ENCODE measurements around the gene UGT3A2.

Gene UGT3A2, protein sequence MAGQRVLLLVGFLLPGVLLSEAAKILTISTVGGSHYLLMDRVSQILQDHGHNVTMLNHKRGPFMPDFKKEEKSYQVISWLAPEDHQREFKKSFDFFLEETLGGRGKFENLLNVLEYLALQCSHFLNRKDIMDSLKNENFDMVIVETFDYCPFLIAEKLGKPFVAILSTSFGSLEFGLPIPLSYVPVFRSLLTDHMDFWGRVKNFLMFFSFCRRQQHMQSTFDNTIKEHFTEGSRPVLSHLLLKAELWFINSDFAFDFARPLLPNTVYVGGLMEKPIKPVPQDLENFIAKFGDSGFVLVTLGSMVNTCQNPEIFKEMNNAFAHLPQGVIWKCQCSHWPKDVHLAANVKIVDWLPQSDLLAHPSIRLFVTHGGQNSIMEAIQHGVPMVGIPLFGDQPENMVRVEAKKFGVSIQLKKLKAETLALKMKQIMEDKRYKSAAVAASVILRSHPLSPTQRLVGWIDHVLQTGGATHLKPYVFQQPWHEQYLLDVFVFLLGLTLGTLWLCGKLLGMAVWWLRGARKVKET

DNA sequence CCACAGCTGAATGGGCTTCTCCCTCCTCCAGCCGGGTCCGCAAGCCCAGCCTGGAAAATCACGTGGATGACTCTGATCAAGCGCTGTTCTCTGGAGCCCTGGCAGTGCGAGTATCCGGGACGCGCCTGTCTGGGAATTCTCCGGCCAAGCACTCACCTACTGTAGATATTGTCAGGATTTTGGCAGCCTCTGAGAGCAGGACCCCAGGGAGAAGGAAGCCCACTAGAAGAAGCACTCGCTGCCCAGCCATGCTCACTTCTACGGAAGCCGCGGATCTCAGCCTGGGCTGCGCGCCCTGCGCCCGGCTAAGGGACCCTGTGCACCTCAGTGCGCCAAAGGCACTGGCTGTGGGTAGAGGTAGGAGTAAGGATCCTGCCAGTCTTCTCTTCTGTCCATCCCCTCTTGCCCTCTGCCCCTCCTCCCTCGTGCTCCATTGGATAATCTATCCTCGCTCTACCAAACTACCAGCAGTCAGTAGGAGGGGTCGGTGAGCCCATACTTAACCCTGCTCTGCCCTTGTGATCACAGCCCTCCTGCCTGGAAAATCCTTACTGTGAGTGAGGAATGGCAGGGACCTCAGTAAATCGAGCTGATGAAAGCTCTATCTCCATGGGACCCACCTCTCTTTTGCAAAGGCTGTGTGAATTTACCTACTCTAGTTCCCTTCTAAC lies at the start of gene UGT3A2:
TSS of gene UGT3A2 (minus strand) at position 343 of the 671 bp plus-strand sequence. CDS start at position 250, 93 bp downstream.
- FAIRE-seq = no peak
- no peak for DNase-seq (ENCODE audit: low spot score)

DNA sequence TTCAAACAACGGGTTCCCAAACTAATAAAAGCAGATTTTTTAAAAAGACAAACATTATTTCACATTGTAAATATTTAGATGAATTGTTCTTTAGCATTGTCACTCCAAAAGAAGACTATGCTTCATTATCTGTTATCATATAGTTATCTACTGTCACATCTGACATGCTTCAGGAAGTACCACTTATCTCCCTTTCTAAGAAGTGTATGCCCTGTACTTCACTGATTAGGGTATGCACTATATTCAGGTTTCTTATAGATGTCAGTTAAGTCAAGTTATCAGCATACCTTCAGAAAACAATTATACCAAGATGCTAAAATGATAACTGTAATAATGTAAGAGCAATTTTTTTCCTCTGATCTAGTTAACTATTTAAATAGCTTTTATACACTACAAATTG lies 44.6 kb upstream of the UGT3A2 start:
- FAIRE-seq = no peak

GRCh38 chr5:36108758-36109460 lies 42.2 kb upstream of the UGT3A2 start:
- FAIRE-seq (peak; percentile 68), DNase-seq (ENCODE audit: low spot score) (no peak)

More for the DNA sequence above, 44.6 kb upstream of the UGT3A2 start:
- no peak for DNase-seq (ENCODE audit: low spot score)

- DNase-seq (ENCODE audit: low spot score) (no peak), FAIRE-seq (no peak)
Observed at GRCh38 chr5:36105819-36106218, 39.1 kb upstream of the UGT3A2 start.

GRCh38 chr5:36099748-36100147 lies 33.1 kb upstream of the UGT3A2 start:
- FAIRE-seq (no peak), DNase-seq (ENCODE audit: low spot score) (no peak)

DNA sequence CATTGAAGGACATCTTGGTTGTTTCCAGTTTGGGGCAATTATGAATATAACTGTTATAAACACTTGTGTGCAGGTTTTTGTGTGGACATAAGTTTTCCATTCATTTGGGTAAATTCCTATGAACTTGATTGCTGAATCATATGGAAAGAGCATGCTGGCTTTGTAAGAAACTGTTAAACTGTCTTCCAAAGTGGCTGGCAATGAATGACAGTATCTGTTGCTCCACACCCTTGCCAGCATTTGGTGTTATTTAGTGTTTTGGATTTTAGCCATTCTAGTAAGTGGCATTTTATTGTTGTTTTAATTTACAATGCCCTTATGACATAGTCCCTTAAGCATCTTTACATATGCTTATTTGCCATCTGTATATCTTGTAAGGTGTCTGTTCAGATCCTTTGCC lies 29.8 kb upstream of the UGT3A2 start:
- FAIRE-seq (no peak), DNase-seq (ENCODE audit: low spot score) (no peak)

GRCh38 chr5:36089989-36090388 lies 23.3 kb upstream of the UGT3A2 start:
- no peak for DNase-seq (ENCODE audit: low spot score)
- FAIRE-seq = no peak

GRCh38 chr5:36079200-36079781 lies 12.6 kb upstream of the UGT3A2 start:
- DNase-seq (ENCODE audit: low spot score) = peak; percentile 60
- peak; percentile 55 for FAIRE-seq

- no peak for DNase-seq (ENCODE audit: low spot score)
- FAIRE-seq = no peak
Observed at GRCh38 chr5:36078430-36078829, 11.7 kb upstream of the UGT3A2 start.

GRCh38 chr5:36073595-36074216 lies 7.0 kb upstream of the UGT3A2 start:
- FAIRE-seq = no peak
- DNase-seq (ENCODE audit: low spot score) = no peak

GRCh38 chr5:36070687-36071571 lies 4.2 kb upstream of the UGT3A2 start:
- DNase-seq (ENCODE audit: low spot score) = no peak
- no peak for FAIRE-seq

DNA sequence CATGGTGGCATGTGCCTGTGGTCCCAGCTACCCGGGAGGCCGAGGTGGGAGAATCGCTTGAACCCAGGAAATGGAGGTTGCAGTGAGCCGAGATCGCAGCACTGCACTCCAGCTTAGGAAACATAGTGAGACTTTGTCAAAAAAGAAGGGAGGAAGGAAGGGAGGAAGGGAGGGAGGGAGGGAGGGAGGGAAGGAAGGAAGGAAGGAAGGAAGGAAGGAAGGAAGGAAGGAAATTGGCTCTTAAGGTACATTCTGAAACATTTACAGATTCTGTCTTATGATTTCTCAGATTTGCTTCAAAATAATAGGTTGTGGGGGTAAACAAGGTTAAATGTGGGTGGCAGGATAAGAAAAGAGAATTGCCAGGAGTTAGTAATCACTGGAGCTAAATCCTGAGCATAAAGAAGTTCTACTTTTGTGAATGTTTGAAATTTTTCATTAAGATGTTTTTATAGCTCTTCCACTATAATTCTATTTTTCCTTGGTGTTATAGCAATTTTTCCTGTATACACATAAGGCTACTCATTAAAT lies 2.1 kb upstream of the UGT3A2 start:
- no peak for DNase-seq (ENCODE audit: low spot score)
- no peak for FAIRE-seq

GRCh38 chr5:36066001-36066539 lies 612 bp downstream of the UGT3A2 start:
- FAIRE-seq = no peak
- DNase-seq (ENCODE audit: low spot score) = no peak

DNA sequence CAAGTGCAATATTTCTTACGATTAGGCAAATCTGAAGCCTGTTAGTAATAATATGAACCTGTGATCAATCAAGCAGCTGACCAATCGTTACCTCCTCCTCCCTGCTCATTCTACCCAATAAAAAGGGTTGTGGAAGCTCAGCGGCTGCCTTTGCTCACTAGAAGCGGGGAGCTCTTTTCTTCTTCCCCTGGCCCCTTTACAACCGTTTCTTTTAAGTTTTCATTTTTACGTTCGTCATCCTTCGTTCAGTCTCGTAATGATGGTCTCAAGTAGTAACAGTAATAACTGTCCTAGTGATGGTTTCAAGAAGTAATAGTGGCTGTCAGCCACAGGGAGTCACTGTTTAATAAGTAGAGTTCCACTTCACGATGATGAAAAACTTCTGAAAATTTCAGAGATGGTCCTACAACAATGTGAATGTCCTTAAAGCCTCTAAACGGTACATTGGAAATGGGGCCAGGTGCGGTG lies 6.2 kb downstream of the UGT3A2 start:
- no peak for FAIRE-seq
- DNase-seq (ENCODE audit: low spot score) = no peak

DNA sequence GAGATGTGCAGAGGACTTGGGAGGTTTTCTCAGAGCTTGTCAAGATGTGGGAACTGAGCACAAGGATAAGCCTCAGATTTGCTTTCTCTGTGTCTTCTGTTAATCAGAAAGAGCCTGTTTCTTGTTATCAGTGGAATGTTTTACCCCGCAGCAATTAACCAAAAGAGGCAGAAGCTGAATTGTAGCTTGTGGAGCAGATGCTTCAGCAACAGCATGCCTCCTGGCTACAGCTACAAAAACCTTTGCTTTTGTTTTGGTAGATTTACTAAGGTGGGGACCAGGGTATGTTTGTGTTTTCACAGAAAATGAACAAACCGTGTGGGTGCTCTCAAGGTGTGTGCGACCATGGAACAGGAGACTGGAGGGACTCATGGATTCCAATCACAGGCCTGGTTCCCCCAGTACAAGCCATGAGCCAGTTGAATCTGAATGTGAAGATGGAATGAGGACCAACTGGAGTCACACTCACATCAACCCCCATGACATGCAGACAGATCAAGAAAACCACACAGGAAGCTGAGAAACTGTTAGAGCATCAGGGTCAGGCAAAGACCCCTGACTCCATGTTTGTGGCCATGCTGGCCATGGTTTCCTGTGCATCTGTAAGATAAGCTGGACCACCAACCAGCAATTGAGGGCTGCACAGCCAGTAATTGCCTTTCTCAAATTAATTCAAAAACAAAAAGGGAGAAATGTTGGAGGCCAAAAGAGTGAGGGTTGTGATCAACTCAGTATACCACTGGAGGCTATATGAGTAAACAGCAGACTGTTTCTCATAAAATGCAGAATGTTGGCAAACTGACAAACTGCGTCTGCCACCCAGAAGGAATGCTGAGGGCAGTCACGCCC lies 6.9 kb downstream of the UGT3A2 start:
- FAIRE-seq = no peak

GRCh38 chr5:36058776-36059175 lies 7.9 kb downstream of the UGT3A2 start:
- FAIRE-seq (no peak), DNase-seq (ENCODE audit: low spot score) (no peak)

More for the DNA sequence above, 6.9 kb downstream of the UGT3A2 start:
- no peak for DNase-seq (ENCODE audit: low spot score)

- no peak for DNase-seq (ENCODE audit: low spot score)
- FAIRE-seq = no peak
Observed at GRCh38 chr5:36057386-36057785, 9.3 kb downstream of the UGT3A2 start.

DNA sequence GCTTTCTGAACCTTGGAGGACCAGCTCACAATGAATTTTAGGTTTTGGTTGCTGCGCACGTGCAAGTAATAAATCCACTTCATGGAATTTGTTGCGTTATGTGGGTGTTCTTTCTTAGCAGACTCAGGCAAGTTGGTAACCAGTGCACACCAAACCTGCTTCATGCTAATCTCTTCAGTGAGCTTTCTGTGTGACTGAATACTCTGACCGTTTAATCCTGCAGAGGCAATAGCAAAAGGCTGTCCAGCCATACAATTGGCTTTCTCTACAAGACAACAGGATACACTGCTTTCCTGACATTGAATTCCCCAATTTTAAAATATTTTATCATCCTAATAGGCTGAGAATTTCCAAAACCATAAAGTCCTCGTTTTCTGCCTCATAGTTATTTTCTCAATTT lies 10.3 kb downstream of the UGT3A2 start:
- no peak for DNase-seq (ENCODE audit: low spot score)
- FAIRE-seq = no peak
